Neural cell (in vitro differentiated cells): Measurements from ENCODE around the gene QPCT. TPM values are rescaled to one million over a fixed set of nuclear protein-coding genes. Genes with fewer than 3 reads are reported as not detected.

ENCODE experiments used
- H2AFZ ChIP-seq: fragments of 200-600, 300-800 bp; sonication (generic), shearing (Covaris generic); 2 replicates; pipeline ENCODE4 v1.6.0; 2014; ENCODE audit warnings: low read depth, mild to moderate bottlenecking, antibody characterized with exemption, low read length, moderate library complexity
- H3F3A ChIP-seq: fragments of 200-600 bp; shearing (Covaris generic); 2 replicates; pipeline ENCODE4 v1.6.1; 2016; ENCODE audit warnings: mild to moderate bottlenecking, moderate library complexity, mixed read lengths, antibody characterized with exemption, low read length; ENCODE audit not compliant: insufficient read depth, poor library complexity, severe bottlenecking
- H3K27ac ChIP-seq: fragments of 200-600, 300-800 bp; sonication (generic), shearing (Covaris generic); 2 replicates; pipeline ENCODE4 v1.5.1; 2014; ENCODE audit warnings: mild to moderate bottlenecking, low read length, moderate library complexity
- H3K27me3 ChIP-seq: fragments of 300-800, 200-600 bp; sonication (generic), shearing (Covaris generic); 2 replicates; pipeline ENCODE4 v1.6.0; 2014; ENCODE audit warnings: mild to moderate bottlenecking, low read depth, low read length, moderate library complexity; ENCODE audit not compliant: insufficient read depth
- H3K36me3 ChIP-seq: fragments of 300-800, 200-600 bp; sonication (generic), shearing (Covaris generic); 2 replicates; pipeline ENCODE4 v1.5.1; 2014; ENCODE audit warnings: mild to moderate bottlenecking, antibody characterized with exemption, low read length, moderate library complexity; ENCODE audit not compliant: insufficient read depth
- H3K4me2 ChIP-seq: fragments of 300-800, 200-600 bp; sonication (generic), shearing (Covaris generic); 2 replicates; pipeline ENCODE4 v1.6.0; 2014; ENCODE audit warnings: mild to moderate bottlenecking, low read length
- H3K4me3 ChIP-seq: fragments of 300-800, 200-600 bp; sonication (generic), shearing (Covaris generic); 2 replicates; pipeline ENCODE4 v1.5.1; 2014; ENCODE audit warnings: mild to moderate bottlenecking, low read length, moderate library complexity
- H3K79me2 ChIP-seq: fragments of 200-600 bp; shearing (Covaris generic); replicated peaks from 2 replicates; pipeline ENCODE4 v1.6.0; 2014; ENCODE audit warnings: mild to moderate bottlenecking, low read length, moderate library complexity; ENCODE audit not compliant: insufficient read depth
- H3K9ac ChIP-seq: fragments of 300-800, 200-600 bp; sonication (generic), shearing (Covaris generic); 2 replicates; pipeline ENCODE4 v1.6.1; 2016; ENCODE audit warnings: mild to moderate bottlenecking, low read length, mixed read lengths
- H3K9me2 ChIP-seq: fragments of 200-600 bp; shearing (Covaris generic); 2 replicates; pipeline ENCODE4 v1.6.1; 2016; ENCODE audit warnings: mild to moderate bottlenecking, low read length, mixed read lengths; ENCODE audit not compliant: insufficient read depth
- H3K9me3 ChIP-seq: fragments of 200-600, 300-800 bp; sonication (generic), shearing (Covaris generic); 2 replicates; pipeline ENCODE4 v1.6.1; 2016; ENCODE audit warnings: mild to moderate bottlenecking, mixed run types, low read length, moderate library complexity, mixed read lengths
- H4K20me1 ChIP-seq: fragments of 200-600 bp; shearing (Covaris generic); 2 replicates; pipeline ENCODE4 v1.6.1; 2016; ENCODE audit warnings: mild to moderate bottlenecking, mixed run types; ENCODE audit not compliant: insufficient read depth
- EP300 ChIP-seq: fragments of 450-650 bp; conservative IDR thresholded peaks from 2 replicates; pipeline ENCODE4 v1.6.1; 2014; ENCODE audit warnings: antibody characterized with exemption, mild to moderate bottlenecking, moderate library complexity; ENCODE audit not compliant: poor library complexity, severe bottlenecking
- EZH2 ChIP-seq: fragments of 200-600, 300-800 bp; shearing (Covaris generic), sonication (generic); IDR thresholded peaks from 2 replicates; pipeline ENCODE4 v1.6.1; 2014; ENCODE audit warnings: antibody characterized with exemption, low read length, borderline replicate concordance, mild to moderate bottlenecking; ENCODE audit not compliant: insufficient read depth, poor library complexity, severe bottlenecking
- MXI1 ChIP-seq: fragments of 450-650 bp; conservative IDR thresholded peaks from 2 replicates; pipeline ENCODE4 v1.6.1; 2014; ENCODE audit warnings: antibody characterized with exemption, mild to moderate bottlenecking; ENCODE audit not compliant: poor library complexity, severe bottlenecking
- POLR2AphosphoS5 ChIP-seq: IDR thresholded peaks from 2 replicates; pipeline ENCODE4 v1.6.1; 2012
- RAD21 ChIP-seq: fragments of 450-650 bp; conservative IDR thresholded peaks from 2 replicates; pipeline ENCODE4 v1.6.1; 2014; ENCODE audit warnings: antibody characterized with exemption, mild to moderate bottlenecking, moderate library complexity
- SMC3 ChIP-seq: fragments of 450-650 bp; conservative IDR thresholded peaks from 2 replicates; pipeline ENCODE4 v1.6.1; 2014; ENCODE audit warnings: antibody characterized with exemption, mild to moderate bottlenecking, moderate library complexity; ENCODE audit not compliant: poor library complexity
- TAF1 ChIP-seq: IDR thresholded peaks from 2 replicates; pipeline ENCODE4 v1.6.1; 2012; ENCODE audit warnings: low read depth
- polyA plus RNA-seq: library from polyadenylated mRNA; depleted of rRNA; stranded (reverse); fragments of >200 nt; gene quantifications from 2 replicates; pipeline ENCODE4 v1.2.3, GENCODE V29; 2014
- TF ChIP-seq, protein P1 (sequence below): IDR thresholded peaks from 2 replicates; pipeline ENCODE4 v1.6.1; 2012; ENCODE audit warnings: borderline replicate concordance
- TF ChIP-seq, protein P2 (sequence below): fragments of 450-650 bp; IDR thresholded peaks from 2 replicates; pipeline ENCODE4 v1.5.1; 2014; ENCODE audit warnings: antibody characterized with exemption, mild to moderate bottlenecking, moderate library complexity; ENCODE audit not compliant: poor library complexity, severe bottlenecking

Gene QPCT
- polyA plus RNA-seq, 1 donor from 2014 or later, result 2.3 TPM

DNA sequence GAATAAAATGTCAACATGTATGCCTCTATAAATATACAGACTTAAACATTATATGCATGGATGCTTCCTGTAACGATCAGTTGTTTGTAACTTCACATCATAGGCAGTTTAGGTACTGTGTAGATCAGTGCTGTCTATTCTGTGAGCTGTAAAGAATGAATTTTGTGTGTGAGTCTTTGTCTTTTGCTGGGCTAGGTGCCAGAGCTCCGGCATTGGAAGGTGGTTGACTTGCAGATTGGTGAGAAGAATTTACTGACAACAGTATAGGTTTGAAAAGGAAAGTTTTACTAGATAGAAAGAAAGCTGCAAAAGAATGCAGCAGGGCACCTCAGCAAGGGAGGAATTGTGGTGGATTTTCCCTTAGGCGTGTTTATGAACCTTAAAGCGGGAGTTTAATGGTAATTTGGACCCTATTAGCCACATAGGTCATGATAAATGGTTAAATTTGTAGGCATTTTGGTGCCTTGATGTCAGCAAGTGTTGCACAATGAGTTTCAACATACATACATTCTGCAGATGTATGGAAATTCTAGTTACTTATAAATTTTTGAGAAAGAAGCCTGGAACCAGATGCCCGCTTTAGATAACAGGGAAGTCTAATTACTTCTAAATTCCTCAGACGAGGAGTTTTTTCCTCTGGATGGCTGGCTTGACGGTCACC, 6.7 kb upstream of the QPCT start:
- H2AFZ ChIP-seq, result no peak overlapping the region
- no peak overlapping the region for H3K27ac ChIP-seq
- H3K4me2 ChIP-seq, result no peak overlapping the region
- H3K9me2 ChIP-seq, result no peaks in the 10 kb centered on the region
- TF ChIP-seq SMC3 (no peak), TAF1 (no peak), RAD21 (no peak), EZH2 (no peak), POLR2AphosphoS5 (no peak), MXI1 (no peak), EP300 (no peak)
- TF ChIP-seq, protein P1, sequence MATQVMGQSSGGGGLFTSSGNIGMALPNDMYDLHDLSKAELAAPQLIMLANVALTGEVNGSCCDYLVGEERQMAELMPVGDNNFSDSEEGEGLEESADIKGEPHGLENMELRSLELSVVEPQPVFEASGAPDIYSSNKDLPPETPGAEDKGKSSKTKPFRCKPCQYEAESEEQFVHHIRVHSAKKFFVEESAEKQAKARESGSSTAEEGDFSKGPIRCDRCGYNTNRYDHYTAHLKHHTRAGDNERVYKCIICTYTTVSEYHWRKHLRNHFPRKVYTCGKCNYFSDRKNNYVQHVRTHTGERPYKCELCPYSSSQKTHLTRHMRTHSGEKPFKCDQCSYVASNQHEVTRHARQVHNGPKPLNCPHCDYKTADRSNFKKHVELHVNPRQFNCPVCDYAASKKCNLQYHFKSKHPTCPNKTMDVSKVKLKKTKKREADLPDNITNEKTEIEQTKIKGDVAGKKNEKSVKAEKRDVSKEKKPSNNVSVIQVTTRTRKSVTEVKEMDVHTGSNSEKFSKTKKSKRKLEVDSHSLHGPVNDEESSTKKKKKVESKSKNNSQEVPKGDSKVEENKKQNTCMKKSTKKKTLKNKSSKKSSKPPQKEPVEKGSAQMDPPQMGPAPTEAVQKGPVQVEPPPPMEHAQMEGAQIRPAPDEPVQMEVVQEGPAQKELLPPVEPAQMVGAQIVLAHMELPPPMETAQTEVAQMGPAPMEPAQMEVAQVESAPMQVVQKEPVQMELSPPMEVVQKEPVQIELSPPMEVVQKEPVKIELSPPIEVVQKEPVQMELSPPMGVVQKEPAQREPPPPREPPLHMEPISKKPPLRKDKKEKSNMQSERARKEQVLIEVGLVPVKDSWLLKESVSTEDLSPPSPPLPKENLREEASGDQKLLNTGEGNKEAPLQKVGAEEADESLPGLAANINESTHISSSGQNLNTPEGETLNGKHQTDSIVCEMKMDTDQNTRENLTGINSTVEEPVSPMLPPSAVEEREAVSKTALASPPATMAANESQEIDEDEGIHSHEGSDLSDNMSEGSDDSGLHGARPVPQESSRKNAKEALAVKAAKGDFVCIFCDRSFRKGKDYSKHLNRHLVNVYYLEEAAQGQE, result no peak
- TF ChIP-seq, protein P2, sequence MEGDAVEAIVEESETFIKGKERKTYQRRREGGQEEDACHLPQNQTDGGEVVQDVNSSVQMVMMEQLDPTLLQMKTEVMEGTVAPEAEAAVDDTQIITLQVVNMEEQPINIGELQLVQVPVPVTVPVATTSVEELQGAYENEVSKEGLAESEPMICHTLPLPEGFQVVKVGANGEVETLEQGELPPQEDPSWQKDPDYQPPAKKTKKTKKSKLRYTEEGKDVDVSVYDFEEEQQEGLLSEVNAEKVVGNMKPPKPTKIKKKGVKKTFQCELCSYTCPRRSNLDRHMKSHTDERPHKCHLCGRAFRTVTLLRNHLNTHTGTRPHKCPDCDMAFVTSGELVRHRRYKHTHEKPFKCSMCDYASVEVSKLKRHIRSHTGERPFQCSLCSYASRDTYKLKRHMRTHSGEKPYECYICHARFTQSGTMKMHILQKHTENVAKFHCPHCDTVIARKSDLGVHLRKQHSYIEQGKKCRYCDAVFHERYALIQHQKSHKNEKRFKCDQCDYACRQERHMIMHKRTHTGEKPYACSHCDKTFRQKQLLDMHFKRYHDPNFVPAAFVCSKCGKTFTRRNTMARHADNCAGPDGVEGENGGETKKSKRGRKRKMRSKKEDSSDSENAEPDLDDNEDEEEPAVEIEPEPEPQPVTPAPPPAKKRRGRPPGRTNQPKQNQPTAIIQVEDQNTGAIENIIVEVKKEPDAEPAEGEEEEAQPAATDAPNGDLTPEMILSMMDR, result no peak
- H3K9ac ChIP-seq, result no peak overlapping the region
- H3K79me2 ChIP-seq, result no peaks in the 10 kb centered on the region
- no peaks in the 10 kb centered on the region for H3F3A ChIP-seq
- H3K36me3 ChIP-seq, result no peaks in the 10 kb centered on the region
- H3K27me3 ChIP-seq, result no peaks in the 10 kb centered on the region
- no peaks in the 10 kb centered on the region for H3K9me3 ChIP-seq
- H4K20me1 ChIP-seq, result no peaks in the 10 kb centered on the region
- H3K4me3 ChIP-seq, result no peak overlapping the region

DNA sequence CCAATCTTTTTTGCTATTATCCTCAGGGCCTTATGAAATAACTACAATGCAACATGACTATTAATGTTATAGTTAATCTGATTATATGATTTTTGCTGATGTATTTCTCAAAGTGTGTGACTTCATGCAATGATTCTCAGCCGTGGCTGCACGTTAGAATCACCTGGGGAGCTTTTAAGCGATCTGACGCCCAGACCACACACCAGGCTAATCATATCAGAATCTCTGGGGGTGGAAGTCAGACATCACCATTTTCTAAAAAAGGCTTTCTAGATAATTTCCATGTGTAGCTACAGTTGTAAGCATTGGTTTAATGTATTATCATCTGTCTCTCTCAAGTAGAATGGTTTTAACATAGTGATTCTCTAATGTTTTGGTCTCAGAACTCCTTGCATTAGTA, 5.5 kb upstream of the QPCT start:
- H2AFZ ChIP-seq, result no peak overlapping the region
- H3K4me2 ChIP-seq, result no peak overlapping the region
- no peaks in the 10 kb centered on the region for H3K79me2 ChIP-seq
- H3K27ac ChIP-seq, result no peak overlapping the region
- H3K4me3 ChIP-seq, result peak overlapping the region; percentile 10
- H3K36me3 ChIP-seq, result no peaks in the 10 kb centered on the region
- H3F3A ChIP-seq, result no peaks in the 10 kb centered on the region
- peaks cover 5% of the 10 kb centered on the region for H3K27me3 ChIP-seq
- TF ChIP-seq, protein P2, result no peak
- TF ChIP-seq POLR2AphosphoS5 (no peak), RAD21 (no peak), MXI1 (no peak), EP300 (no peak), TAF1 (no peak), EZH2 (no peak), SMC3 (no peak)
- TF ChIP-seq, protein P1, result no peak
- no peaks in the 10 kb centered on the region for H3K9me3 ChIP-seq
- no peak overlapping the region for H3K9ac ChIP-seq
- H4K20me1 ChIP-seq, result no peaks in the 10 kb centered on the region
- H3K9me2 ChIP-seq, result no peaks in the 10 kb centered on the region
